ENCODE results near the gene SZT2.
"Not testable (repeated sequence)": the region's sequence is repeated elsewhere in the genome, so short reads cannot be mapped to it uniquely, and the experiment has no call there.

Gene SZT2

GRCh38 chr1:43363283-43363934, 26.3 kb upstream of the SZT2 start:
- DNase-seq (ENCODE audit: low read depth) = no peak

DNA sequence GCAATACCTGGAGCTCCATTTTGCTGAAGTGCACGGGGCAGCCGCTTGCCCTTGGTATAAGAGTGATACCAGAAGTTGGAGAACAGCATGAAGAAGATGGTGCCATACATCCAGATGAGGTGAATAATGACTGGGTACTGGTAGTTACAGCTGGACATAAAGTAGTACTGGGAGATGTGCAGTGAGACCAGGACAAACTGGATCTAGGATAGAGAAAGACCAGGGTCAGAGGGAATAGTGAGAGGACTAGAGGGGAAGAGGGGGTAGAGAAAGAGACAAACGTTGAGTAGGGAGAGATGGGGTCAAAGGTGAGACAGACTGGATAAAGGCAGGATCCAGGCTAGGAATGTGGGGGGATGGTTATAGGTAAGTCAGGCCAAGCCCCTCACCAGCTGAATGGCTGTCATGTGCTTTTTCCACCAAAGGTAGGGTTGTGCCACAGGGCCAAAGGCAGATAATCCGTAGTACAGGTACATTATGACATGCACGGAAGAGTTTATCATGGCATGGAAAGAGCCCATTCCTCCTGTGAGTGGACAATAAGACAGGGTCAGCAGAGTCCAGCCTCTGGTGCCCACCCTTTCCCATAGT, 25.7 kb upstream of the SZT2 start:
- DNase-seq (ENCODE audit: low read depth) = no peak

- DNase-seq (ENCODE audit: low read depth) = no peak
These were observed 24.0 kb upstream of the SZT2 start for GRCh38 chr1:43365678-43366077.

GRCh38 chr1:43366179-43366578, 23.5 kb upstream of the SZT2 start:
- DNase-seq (ENCODE audit: low read depth) = no peak

GRCh38 chr1:43366601-43367025, 23.1 kb upstream of the SZT2 start:
- no peak for DNase-seq (ENCODE audit: low read depth)

DNA sequence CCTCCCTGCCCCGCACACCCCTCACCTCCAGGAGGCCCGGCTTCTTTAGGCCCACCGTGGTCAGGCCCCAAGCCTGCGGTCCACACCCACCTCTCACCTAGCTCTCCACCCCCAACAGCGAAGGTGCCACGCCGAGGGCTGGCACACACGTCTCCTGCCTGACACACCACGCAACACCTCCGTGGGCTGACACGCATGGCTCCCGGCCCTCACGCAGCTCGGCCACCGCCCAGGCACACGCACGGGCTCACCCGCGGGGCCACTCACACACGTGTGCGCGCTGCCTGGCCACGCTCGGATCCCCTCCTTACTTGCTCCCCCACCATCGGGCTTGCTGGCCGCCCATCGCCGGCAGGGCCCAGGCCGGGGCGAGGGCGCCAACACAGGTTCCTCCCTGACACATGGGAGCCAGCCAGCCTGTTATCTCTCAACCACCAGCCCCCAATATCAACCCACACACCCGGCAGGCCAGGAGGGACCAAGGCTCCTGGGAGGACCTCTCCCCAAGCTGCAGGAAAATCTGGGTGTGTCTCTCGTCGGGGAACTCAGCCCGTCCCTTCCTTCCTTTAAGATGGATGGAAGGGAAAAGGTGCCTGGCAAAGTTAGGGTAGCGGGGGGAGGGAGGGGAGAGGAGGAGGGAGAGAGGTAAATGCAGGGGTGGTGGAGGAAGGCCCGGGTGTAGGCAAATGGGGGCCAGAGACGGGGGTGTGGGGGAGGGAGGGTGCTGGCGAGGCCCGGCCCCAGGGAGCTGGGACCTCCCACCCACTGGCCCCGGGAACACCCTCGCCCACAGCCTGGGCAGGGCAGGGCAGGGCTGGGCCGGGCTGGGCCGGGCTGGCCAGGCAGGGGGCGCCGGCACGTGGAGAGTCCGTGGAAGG, 22.4 kb upstream of the SZT2 start:
- DNase-seq (ENCODE audit: low read depth) = no peak

DNA sequence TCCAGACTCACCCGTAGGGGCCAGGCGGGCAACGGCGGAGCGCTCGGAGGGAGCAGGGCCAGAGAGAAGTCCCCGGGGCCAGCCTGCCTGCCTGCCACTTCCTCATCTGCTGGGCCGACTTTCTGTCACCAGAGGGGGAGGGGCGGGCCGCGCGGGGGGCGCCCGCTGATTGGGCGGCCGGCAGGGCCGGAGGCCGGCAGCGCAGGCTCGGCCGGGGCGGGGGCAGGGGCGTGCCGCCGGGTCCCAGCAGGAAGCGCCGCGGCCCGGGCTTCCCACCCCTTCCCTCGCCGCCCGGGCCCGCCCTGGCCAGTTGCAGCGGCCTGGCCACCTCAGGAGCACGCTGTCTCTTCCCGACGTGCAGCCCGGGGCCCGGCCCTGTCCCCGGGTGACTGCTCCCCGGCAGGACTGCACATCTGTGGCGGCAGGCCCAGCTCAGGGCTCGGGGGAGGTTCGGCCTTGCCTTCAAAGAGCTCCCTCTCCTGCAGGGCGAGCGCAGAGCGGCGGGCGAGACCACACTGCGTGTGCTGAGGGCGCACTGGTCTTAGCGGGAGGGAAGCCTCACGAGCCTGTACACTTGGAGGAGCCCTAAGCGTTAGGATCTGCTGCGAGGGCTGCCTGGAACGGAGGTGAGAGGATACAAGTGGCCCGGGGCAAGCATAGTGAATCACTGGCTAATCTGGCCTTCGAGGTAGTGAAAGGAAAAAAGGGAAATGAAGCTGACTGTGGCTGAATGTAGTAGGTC, 21.6 kb upstream of the SZT2 start, which contains the start of gene ELOVL1:
Gene ELOVL1, minus strand, starts transcription at position 108 of the 742 bp plus-strand sequence. CDS start 2,402 bp downstream, outside the sequence.
- peak; percentile 79 for DNase-seq (ENCODE audit: low read depth)

- DNase-seq (ENCODE audit: low read depth) = no peak
These were observed 21.1 kb upstream of the SZT2 start for GRCh38 chr1:43368646-43369020.

GRCh38 chr1:43369779-43370178, 19.9 kb upstream of the SZT2 start:
- not testable (repeated sequence) for DNase-seq (ENCODE audit: low read depth)

GRCh38 chr1:43370564-43370963, 19.1 kb upstream of the SZT2 start:
- no peak for DNase-seq (ENCODE audit: low read depth)

DNA sequence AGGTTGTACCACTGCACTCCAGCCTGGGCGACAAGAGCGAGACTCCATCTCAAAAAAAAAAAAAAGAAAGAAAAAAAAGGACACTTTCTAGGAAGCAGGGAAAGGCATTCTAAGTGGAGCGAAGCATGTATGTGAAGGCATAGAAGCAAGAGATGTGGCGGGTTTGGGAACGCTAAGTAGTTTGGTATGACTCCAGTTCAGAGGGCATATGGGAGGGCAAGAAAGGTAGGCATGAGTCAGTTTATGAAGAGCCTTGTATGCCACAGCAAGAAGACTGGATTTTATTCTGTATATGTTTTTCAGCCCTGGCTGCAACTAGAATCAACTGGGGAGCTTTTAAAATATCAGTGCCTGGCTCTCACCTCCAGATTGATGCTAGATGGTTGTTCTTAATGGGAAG, 17.5 kb upstream of the SZT2 start:
- no peak for DNase-seq (ENCODE audit: low read depth)

- DNase-seq (ENCODE audit: low read depth) = no peak
These were observed 16.4 kb upstream of the SZT2 start for GRCh38 chr1:43373066-43373940.

DNA sequence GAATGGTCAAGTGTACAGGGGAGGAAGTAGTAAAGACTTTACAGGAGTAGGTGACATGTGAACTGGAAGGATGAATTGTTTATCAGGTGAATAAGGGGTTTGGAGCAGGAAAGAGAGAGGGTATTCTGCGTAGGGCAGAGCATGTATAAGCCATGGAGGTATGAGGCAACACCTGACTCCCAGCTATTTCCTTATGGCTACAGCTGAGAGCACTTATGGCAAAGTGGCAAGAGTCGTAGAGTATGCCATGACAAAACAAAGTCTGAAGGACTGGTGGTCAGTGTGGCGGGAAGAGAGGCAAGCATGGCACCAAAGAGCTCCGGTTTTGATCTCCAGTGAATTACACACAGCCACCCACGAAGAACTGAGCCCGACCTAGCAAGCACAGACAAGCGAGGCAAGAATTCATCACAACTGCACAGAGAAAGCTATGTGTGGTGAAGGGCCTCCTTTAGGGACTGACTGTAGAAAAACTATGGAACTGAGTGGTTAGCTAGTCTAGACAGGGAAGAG, 12.9 kb upstream of the SZT2 start:
- DNase-seq (ENCODE audit: low read depth) = no peak

- DNase-seq (ENCODE audit: low read depth) = no peak
These were observed 11.9 kb upstream of the SZT2 start for GRCh38 chr1:43377831-43378230.

GRCh38 chr1:43379476-43379875, 10.2 kb upstream of the SZT2 start:
- no peak for DNase-seq (ENCODE audit: low read depth)

GRCh38 chr1:43381612-43382011, 8.1 kb upstream of the SZT2 start:
- no peak for DNase-seq (ENCODE audit: low read depth)

DNA sequence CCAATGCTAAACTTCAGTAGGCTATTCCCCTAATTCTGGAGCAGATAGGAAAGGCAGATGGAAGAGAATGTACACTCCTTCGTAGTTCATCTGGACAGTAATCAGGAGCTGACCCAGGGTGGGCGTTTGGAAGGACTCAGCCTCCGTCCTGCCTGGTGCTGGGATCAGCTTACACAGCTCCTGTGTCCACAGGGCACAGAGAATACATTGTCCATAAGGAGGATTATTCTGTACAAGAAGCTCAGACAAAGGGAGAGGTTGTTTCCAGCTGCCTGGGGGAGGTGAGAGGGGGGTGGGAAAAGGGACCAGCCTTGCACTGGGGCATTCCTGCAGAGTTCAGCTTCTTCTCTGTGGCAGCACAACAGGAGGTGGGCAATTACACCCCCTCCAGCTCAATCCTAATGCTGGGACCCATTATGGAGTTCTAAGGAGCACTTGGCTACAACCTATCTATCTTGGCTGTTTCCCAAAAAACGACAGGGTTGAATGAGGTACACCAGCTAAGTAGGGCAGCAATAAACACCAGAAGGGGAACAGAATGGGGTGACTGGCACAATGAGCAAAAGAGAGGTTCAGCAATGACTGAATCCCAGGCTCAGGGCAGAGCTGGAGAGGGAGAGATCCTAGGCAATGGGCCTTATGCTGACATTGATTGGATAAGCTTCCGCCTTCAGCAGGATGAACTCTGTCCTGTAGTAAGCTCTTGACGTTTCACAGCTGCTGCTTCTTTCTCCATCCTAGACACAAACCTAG, 7.5 kb upstream of the SZT2 start:
- DNase-seq (ENCODE audit: low read depth) = no peak

GRCh38 chr1:43383449-43383848, 6.2 kb upstream of the SZT2 start:
- DNase-seq (ENCODE audit: low read depth) = no peak

DNA sequence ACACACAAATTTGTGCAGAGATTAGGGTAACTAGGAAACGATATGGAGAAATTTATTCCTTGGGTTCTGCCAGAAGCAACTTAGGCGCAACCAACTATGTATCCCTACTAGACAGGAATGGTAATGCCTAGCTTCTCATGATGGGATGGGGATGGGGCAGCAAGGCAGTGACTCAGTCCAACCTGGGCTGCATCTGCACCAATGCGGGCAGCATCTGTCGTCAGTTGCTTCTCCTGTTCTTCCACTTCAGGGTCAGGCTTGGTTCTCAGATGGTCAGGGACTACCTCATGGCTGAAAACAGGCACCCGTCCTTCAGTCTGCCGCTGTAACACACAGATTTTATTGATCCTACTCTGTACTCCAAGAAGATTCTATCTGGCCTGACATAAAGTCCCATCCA, 3.0 kb upstream of the SZT2 start:
- DNase-seq (ENCODE audit: low read depth) = no peak

DNA sequence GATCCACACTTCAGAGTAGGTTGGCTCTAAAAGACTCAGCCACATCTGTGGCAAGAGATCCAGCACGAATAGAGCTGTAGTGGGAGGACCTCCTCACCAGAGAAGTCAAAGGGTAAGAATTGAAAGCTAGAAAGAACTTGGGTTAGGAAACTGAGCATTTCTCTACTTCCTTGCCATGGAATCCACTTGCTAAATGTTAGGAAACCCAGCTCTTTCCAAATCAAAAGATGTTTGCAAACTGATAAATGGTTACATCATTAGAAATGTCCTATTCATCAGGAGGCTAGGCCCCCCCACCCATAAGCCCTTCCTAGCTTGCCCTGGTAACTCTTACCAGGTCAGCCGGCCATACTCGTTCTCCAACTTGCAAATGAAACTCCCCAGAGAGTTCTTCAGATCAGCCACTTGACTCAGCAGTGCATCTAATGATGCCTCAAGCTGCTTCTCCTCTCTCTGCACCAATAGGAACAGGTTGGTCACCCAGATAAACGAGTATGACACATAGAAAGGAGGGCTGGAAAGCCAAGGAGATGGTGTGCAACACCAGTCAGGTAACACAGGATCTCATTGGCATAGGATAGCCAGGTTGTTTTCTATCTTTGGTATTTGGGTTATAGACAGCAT, 1.6 kb upstream of the SZT2 start:
- DNase-seq (ENCODE audit: low read depth) = no peak

All from stimulated activated CD8-positive, alpha-beta memory T cell treated with anti-CD3 and anti-CD28 coated beads, Interleukin-12 subunit alpha, Interleukin-12 subunit beta, amount 100 ng/mL, for 1 hour (primary cell).